A549 (cell line): Measurements from ENCODE around the gene TMEM106C. TPM values are rescaled to one million over a fixed set of nuclear protein-coding genes. Genes with fewer than 3 reads are reported as not detected.

Experiments used
- ATAC-seq, 2 experiments: fragments of 200-7000 bp in 1 of 2; fragments of >200 bp in 1 of 2; cut with Nextera tagmentation in 1 of 2; cut with Tn5 transposase in 1 of 2; 3 replicates each; pipeline versions ENCODE4 v1.8.0 to v1.9.1; 2018 to 2020; ENCODE audit warnings: mild to moderate bottlenecking in 1 of 2, moderate library complexity in 1 of 2
- CTCF ChIA-PET: fragments of 300-600 bp; sonication (Branson Sonifier 250); formaldehyde crosslinking; extraction: SDS; loops from one replicate; lab custom pipeline; 2021; ENCODE audit warnings: antibody characterized with exemption, inconsistent platforms; lab: Yijun Ruan, JAX
- POLR2A ChIA-PET: fragments of 350-600 bp; formaldehyde crosslinking; extraction: SDS; loops from one replicate; lab custom pipeline; 2021; ENCODE audit warnings: antibody characterized with exemption, inconsistent platforms; lab: Yijun Ruan, JAX
- DNase-seq, 2 experiments: peaks; one replicate each; pipeline versions ENCODE4 v3.0.0 to v3.0.0-alpha.2; 2011 to 2016; ENCODE audit warnings: low read depth in 1 of 2, low spot score in 1 of 2
- FAIRE-seq: peaks from 2 replicates; lab custom pipeline; 2011; peaks lifted over from hg19 to GRCh38; lab: Jason Lieb, UNC
- H3K27ac ChIP-seq, 2 experiments: fragments of >200 bp; sonication (Bioruptor Twin); formaldehyde crosslinking; 3 replicates each; pipeline ENCODE4 v1.5.1; 2016 to 2017
- H3K4me1 ChIP-seq: fragments of >200 bp; sonication (Bioruptor Twin); formaldehyde crosslinking; 3 replicates; pipeline ENCODE4 v1.6.1; 2016
- H3K4me2 ChIP-seq: fragments of >200 bp; sonication (Bioruptor Twin); formaldehyde crosslinking; 3 replicates; pipeline ENCODE4 v1.6.1; 2016
- H3K4me3 ChIP-seq: fragments of >200 bp; sonication (Bioruptor Twin); formaldehyde crosslinking; 3 replicates; pipeline ENCODE4 v1.5.1; 2016
- H3K9me3 ChIP-seq: fragments of >200 bp; sonication (Bioruptor Twin); formaldehyde crosslinking; 3 replicates; pipeline ENCODE4 v1.6.1; 2016
- BHLHE40 ChIP-seq: IDR thresholded peaks from 2 replicates; pipeline ENCODE4 v1.6.1; 2012; ENCODE audit warnings: low read depth, low read length, inconsistent platforms
- CHD4 ChIP-seq: fragments of 200-600 bp; sonication (generic); IDR thresholded peaks from 2 replicates; pipeline ENCODE4 v1.6.1; 2016; ENCODE audit warnings: antibody characterized with exemption, mild to moderate bottlenecking, borderline replicate concordance
- EHF ChIP-seq: fragments of 250-450 bp; sonication (Bioruptor Pico); IDR thresholded peaks from 2 replicates; pipeline ENCODE4 v1.5.0; 2020; ENCODE audit warnings: mild to moderate bottlenecking
- EHMT2 ChIP-seq: fragments of 200-600 bp; sonication (generic); IDR thresholded peaks from 2 replicates; pipeline ENCODE4 v1.6.1; 2016; ENCODE audit warnings: antibody characterized with exemption, low read depth, mild to moderate bottlenecking, moderate library complexity
- FOSL2 ChIP-seq, 2 experiments: fragments of 450-650 bp in 1 of 2; fragments of >200 bp in 1 of 2; sonication (Bioruptor Twin) in 1 of 2; formaldehyde crosslinking; IDR thresholded peaks; 2 replicates each; pipeline versions ENCODE4 v1.5.0 to v1.6.1; 2016 to 2020; ENCODE audit warnings: mild to moderate bottlenecking in 1 of 2, moderate library complexity in 1 of 2
- FOXS1 ChIP-seq: fragments of 250-450 bp; sonication (Bioruptor Pico); IDR thresholded peaks from 2 replicates; pipeline ENCODE4 v1.5.0; 2020; ENCODE audit warnings: mild to moderate bottlenecking, moderate library complexity
- GATA3 ChIP-seq: IDR thresholded peaks from 2 replicates; pipeline ENCODE4 v1.6.1; 2012; ENCODE audit warnings: borderline replicate concordance
- HOXA7 ChIP-seq: fragments of 250-450 bp; sonication (Bioruptor Pico); IDR thresholded peaks from 2 replicates; pipeline ENCODE4 v1.5.0; 2020; ENCODE audit warnings: mild to moderate bottlenecking, moderate library complexity
- HOXB13 ChIP-seq: fragments of 250-450 bp; sonication (Bioruptor Pico); IDR thresholded peaks from 2 replicates; pipeline ENCODE4 v1.5.0; 2020; ENCODE audit warnings: low read depth, mild to moderate bottlenecking, moderate library complexity
- JUN ChIP-seq, 2 experiments: fragments of >200 bp; sonication (Bioruptor Twin); formaldehyde crosslinking; IDR thresholded peaks; 2 replicates in 1 of 2; 3 replicates in 1 of 2; pipeline ENCODE4 v1.6.1; 2016 to 2017
- KDM1A ChIP-seq: fragments of 200-600 bp; sonication (generic); IDR thresholded peaks from 2 replicates; pipeline ENCODE4 v1.6.1; 2016; ENCODE audit warnings: low read depth, mild to moderate bottlenecking
- KDM5A ChIP-seq: fragments of 200-600 bp; sonication (generic); IDR thresholded peaks from 2 replicates; pipeline ENCODE4 v1.6.1; 2016; ENCODE audit warnings: antibody characterized with exemption, mild to moderate bottlenecking
- MAFK ChIP-seq: fragments of 450-650 bp; IDR thresholded peaks from 2 replicates; pipeline ENCODE4 v1.6.1; 2014; ENCODE audit not compliant: partially characterized antibody
- NFE2L2 ChIP-seq: fragments of 150-350 bp; conservative IDR thresholded peaks from 2 replicates; pipeline ENCODE4 v1.6.1; 2014; ENCODE audit warnings: low read length
- POLR2AphosphoS2 ChIP-seq: conservative IDR thresholded peaks from 2 replicates; pipeline ENCODE4 v1.6.1; 2012; ENCODE audit warnings: low read length, improper control_type of control experiment, inconsistent platforms
- RAD21 ChIP-seq, 2 experiments: fragments of >200 bp in 1 of 2; sonication (Bioruptor Twin) in 1 of 2; formaldehyde crosslinking in 1 of 2; IDR thresholded peaks in 1 of 2; conservative IDR thresholded peaks in 1 of 2; 2 replicates in 1 of 2; 3 replicates in 1 of 2; pipeline ENCODE4 v1.6.1; 2012 to 2018; ENCODE audit warnings: inconsistent platforms in 1 of 2
- RFX5 ChIP-seq: fragments of 450-650 bp; IDR thresholded peaks from 2 replicates; pipeline ENCODE4 v1.7.1; 2014; ENCODE audit warnings: antibody characterized with exemption, mild to moderate bottlenecking, moderate library complexity
- RNF2 ChIP-seq: fragments of 200-600 bp; sonication (generic); IDR thresholded peaks from 2 replicates; pipeline ENCODE4 v1.6.1; 2016; ENCODE audit warnings: low read depth, mild to moderate bottlenecking, antibody characterized with exemption, moderate library complexity, borderline replicate concordance
- SMC3 ChIP-seq: fragments of >200 bp; sonication (Bioruptor Twin); formaldehyde crosslinking; IDR thresholded peaks from 3 replicates; pipeline ENCODE4 v1.6.1; 2018; ENCODE audit warnings: inconsistent platforms
- SREBF2 ChIP-seq: fragments of 450-650 bp; IDR thresholded peaks from 2 replicates; pipeline ENCODE4 v1.6.1; 2014; ENCODE audit warnings: mild to moderate bottlenecking, moderate library complexity
- TFCP2L1 ChIP-seq: fragments of 250-450 bp; sonication (Bioruptor Pico); IDR thresholded peaks from 2 replicates; pipeline ENCODE4 v1.5.0; 2021; ENCODE audit warnings: mild to moderate bottlenecking
- ZC3H11A ChIP-seq: fragments of 450-650 bp; IDR thresholded peaks from 2 replicates; pipeline ENCODE4 v1.6.1; 2014; ENCODE audit warnings: antibody characterized with exemption, mild to moderate bottlenecking
- ZFP36 ChIP-seq: fragments of 450-650 bp; IDR thresholded peaks from 2 replicates; pipeline ENCODE4 v1.6.1; 2014; ENCODE audit warnings: borderline replicate concordance; ENCODE audit not compliant: partially characterized antibody
- WGBS: methylation state at CpG from one replicate; pipeline ENCODE4 v1.1.6; 2017; ENCODE audit errors: missing lambda C conversion rate; 5-methylcytosine and 5-hydroxymethylcytosine counted together
- polyA plus RNA-seq, 4 experiments: library from polyadenylated mRNA; depleted of rRNA in 3 of 4; stranded (reverse); fragments of >200 nt; fragmentation: RNase III in 1 of 4; extraction: RNeasy Plus Mini Kit Qiagen cat#74134 plus additional on column Dnase treatment in 1 of 4; gene quantifications; 2 replicates in 3 of 4; 3 replicates in 1 of 4; pipeline ENCODE4 v1.2.3, GENCODE V29; 2011 to 2017
- TF ChIP-seq, protein P1 (sequence below): fragments of 450-650 bp; IDR thresholded peaks from 2 replicates; pipeline ENCODE4 v1.6.1; 2014; ENCODE audit warnings: antibody characterized with exemption
- TF ChIP-seq, protein P2 (sequence below): IDR thresholded peaks from 2 replicates; pipeline ENCODE4 v1.6.1; 2012; ENCODE audit warnings: low read depth, borderline replicate concordance
- TF ChIP-seq, protein P3 (sequence below): fragments of 200-600 bp; sonication (generic); IDR thresholded peaks from 2 replicates; pipeline ENCODE4 v1.6.1; 2016; ENCODE audit warnings: antibody characterized with exemption, mild to moderate bottlenecking, moderate library complexity
- TF ChIP-seq, protein P4 (sequence below): fragments of >200 bp; sonication (Bioruptor Twin); formaldehyde crosslinking; IDR thresholded peaks from 2 replicates; pipeline ENCODE4 v1.6.1; 2016
- TF ChIP-seq, protein P5 (sequence below): fragments of >200 bp; sonication (Bioruptor Twin); formaldehyde crosslinking; IDR thresholded peaks from 3 replicates; pipeline ENCODE4 v1.6.1; 2016

Gene TMEM106C
- polyA plus RNA-seq, 2 of the 4 experiments (the other 2 are of a cell fraction), result 166 to 236 TPM

DNA sequence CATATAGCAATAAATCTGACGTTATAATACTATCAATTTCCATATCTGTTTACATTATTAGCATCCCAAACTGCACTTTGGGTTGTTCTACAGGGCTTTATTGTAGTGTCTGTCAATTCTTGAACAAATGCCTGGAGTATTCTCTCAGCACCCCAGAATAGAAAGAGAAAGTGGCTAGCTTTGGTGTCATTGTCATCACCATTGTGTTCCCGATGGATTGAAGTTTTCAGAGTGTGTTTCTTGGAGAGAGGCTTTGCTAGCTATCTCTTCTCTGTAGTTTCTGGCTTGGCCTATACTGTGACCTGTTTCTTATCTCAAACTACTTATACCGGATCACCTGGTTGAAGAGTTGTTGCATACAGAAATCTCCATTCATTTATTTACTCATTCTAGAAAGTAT lies 6.4 kb downstream of the TMEM106C start:
- H3K4me1 ChIP-seq, result no peaks in the 10 kb centered on the region
- ChIA-PET CTCF (interaction anchor here (1.1 to 2.0 kb wide), 3 partner anchors 15 to 21 kb away, joined by 3 to 10 read pairs (median 3); no protein-coding TSS in a partner anchor), POLR2A (no interaction called here)
- FAIRE-seq (peak; percentile 18), ATAC-seq (no peak), DNase-seq (no peak)
- WGBS, result 90% methylated on average over 3 of the region's 3 CpGs
- no peak overlapping the region for H3K4me3 ChIP-seq
- H3K27ac ChIP-seq, result no peak overlapping the region
- TF ChIP-seq MAFK, result no peak
- TF ChIP-seq FOXS1 (CRISPR knock-in tag), result no peak
- no peak for TF ChIP-seq HOXB13 (CRISPR knock-in tag)
- TF ChIP-seq HOXA7, result no peak
- TF ChIP-seq RNF2, result no peak
- TF ChIP-seq NFE2L2, result no peak
- no peak for TF ChIP-seq POLR2AphosphoS2
- TF ChIP-seq KDM5A, result no peak
- no peak for TF ChIP-seq ZC3H11A
- no peak for TF ChIP-seq SREBF2
- no peak for TF ChIP-seq RAD21 (conservative IDR thresholded peaks at IDR 0.05 in 1 of 2, IDR thresholded peaks at IDR 0.05 in 1 of 2)
- no peak for TF ChIP-seq GATA3
- TF ChIP-seq ZFP36, result no peak
- TF ChIP-seq BHLHE40, result no peak
- TF ChIP-seq, protein P1, sequence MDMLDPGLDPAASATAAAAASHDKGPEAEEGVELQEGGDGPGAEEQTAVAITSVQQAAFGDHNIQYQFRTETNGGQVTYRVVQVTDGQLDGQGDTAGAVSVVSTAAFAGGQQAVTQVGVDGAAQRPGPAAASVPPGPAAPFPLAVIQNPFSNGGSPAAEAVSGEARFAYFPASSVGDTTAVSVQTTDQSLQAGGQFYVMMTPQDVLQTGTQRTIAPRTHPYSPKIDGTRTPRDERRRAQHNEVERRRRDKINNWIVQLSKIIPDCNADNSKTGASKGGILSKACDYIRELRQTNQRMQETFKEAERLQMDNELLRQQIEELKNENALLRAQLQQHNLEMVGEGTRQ, result no peak
- TF ChIP-seq KDM1A, result no peak
- no peak for TF ChIP-seq FOSL2 (IDR thresholded peaks at IDR 0.05)
- TF ChIP-seq FOSL2 (CRISPR knock-in tag; IDR thresholded peaks at IDR 0.05), result no peak
- TF ChIP-seq, protein P2, sequence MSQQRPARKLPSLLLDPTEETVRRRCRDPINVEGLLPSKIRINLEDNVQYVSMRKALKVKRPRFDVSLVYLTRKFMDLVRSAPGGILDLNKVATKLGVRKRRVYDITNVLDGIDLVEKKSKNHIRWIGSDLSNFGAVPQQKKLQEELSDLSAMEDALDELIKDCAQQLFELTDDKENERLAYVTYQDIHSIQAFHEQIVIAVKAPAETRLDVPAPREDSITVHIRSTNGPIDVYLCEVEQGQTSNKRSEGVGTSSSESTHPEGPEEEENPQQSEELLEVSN, result no peak
- no peaks in the 10 kb centered on the region for H3K9me3 ChIP-seq
- H3K4me2 ChIP-seq, result no peak overlapping the region

DNA sequence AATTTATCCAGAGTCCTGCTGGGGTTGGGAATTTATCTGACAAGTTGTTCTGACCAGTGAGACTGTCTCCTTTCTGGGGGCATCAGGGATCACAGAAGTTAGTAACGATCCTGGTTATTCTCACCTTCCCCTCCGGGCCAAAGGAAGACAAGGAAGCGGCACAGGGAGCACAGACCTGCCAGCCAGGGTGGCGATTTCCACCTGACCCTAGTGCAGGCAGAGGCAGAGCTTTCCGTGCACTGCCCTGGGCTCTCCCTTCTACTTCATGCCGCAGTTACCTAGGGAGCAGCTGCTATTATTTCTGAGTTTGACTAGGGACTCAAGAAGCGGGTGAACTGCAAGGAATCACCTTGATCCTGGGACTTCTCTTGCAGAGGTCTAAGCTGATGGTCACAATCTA lies 7.4 kb downstream of the TMEM106C start:
- CTCF ChIA-PET, result interaction anchor here (1.6 kb wide), 1 partner anchor 22 kb away, joined by 3 read pairs; no protein-coding TSS in a partner anchor
- Histone ChIP-seq H3K4me1 (no peaks in the 10 kb centered on the region), H3K4me3 (no peak overlapping the region), H3K9me3 (no peaks in the 10 kb centered on the region), H3K4me2 (no peak overlapping the region), H3K27ac (no peak overlapping the region)
- DNase-seq, result no peak
- TF ChIP-seq CHD4 (no peak), ZFP36 (no peak), JUN (IDR thresholded peaks at IDR 0.05) (no peak), SMC3 (no peak), TFCP2L1 (CRISPR knock-in tag) (no peak), EHMT2 (no peak), EHF (CRISPR knock-in tag) (no peak), RFX5 (no peak)
- TF ChIP-seq, protein P3, sequence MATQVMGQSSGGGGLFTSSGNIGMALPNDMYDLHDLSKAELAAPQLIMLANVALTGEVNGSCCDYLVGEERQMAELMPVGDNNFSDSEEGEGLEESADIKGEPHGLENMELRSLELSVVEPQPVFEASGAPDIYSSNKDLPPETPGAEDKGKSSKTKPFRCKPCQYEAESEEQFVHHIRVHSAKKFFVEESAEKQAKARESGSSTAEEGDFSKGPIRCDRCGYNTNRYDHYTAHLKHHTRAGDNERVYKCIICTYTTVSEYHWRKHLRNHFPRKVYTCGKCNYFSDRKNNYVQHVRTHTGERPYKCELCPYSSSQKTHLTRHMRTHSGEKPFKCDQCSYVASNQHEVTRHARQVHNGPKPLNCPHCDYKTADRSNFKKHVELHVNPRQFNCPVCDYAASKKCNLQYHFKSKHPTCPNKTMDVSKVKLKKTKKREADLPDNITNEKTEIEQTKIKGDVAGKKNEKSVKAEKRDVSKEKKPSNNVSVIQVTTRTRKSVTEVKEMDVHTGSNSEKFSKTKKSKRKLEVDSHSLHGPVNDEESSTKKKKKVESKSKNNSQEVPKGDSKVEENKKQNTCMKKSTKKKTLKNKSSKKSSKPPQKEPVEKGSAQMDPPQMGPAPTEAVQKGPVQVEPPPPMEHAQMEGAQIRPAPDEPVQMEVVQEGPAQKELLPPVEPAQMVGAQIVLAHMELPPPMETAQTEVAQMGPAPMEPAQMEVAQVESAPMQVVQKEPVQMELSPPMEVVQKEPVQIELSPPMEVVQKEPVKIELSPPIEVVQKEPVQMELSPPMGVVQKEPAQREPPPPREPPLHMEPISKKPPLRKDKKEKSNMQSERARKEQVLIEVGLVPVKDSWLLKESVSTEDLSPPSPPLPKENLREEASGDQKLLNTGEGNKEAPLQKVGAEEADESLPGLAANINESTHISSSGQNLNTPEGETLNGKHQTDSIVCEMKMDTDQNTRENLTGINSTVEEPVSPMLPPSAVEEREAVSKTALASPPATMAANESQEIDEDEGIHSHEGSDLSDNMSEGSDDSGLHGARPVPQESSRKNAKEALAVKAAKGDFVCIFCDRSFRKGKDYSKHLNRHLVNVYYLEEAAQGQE, result no peak
- TF ChIP-seq, protein P4, sequence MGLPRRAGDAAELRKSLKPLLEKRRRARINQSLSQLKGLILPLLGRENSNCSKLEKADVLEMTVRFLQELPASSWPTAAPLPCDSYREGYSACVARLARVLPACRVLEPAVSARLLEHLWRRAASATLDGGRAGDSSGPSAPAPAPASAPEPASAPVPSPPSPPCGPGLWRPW, result no peak
- TF ChIP-seq, protein P5, sequence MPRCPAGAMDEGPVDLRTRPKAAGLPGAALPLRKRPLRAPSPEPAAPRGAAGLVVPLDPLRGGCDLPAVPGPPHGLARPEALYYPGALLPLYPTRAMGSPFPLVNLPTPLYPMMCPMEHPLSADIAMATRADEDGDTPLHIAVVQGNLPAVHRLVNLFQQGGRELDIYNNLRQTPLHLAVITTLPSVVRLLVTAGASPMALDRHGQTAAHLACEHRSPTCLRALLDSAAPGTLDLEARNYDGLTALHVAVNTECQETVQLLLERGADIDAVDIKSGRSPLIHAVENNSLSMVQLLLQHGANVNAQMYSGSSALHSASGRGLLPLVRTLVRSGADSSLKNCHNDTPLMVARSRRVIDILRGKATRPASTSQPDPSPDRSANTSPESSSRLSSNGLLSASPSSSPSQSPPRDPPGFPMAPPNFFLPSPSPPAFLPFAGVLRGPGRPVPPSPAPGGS, result no peak
- 89% methylated on average over 7 of the region's 7 CpGs for WGBS
- POLR2A ChIA-PET, result no interaction called here
- no peak for ATAC-seq
- FAIRE-seq, result no peak
